GM19351 (cell line): ENCODE measurements around the gene WIPF2.
A peak's percentile ranks its signal among the peaks of the same experiment; 100 is the strongest.
"Not testable (repeated sequence)": the region's sequence is repeated elsewhere in the genome, so short reads cannot be mapped to it uniquely, and the experiment has no call there.

Source experiments
- ATAC-seq: cut with Tn5 transposase; IDR thresholded peaks from one replicate; pipeline ENCODE4 v1.9.1; 2021; ENCODE audit warnings: mild to moderate bottlenecking, moderate library complexity; ENCODE audit not compliant: unreplicated experiment

Gene WIPF2

DNA sequence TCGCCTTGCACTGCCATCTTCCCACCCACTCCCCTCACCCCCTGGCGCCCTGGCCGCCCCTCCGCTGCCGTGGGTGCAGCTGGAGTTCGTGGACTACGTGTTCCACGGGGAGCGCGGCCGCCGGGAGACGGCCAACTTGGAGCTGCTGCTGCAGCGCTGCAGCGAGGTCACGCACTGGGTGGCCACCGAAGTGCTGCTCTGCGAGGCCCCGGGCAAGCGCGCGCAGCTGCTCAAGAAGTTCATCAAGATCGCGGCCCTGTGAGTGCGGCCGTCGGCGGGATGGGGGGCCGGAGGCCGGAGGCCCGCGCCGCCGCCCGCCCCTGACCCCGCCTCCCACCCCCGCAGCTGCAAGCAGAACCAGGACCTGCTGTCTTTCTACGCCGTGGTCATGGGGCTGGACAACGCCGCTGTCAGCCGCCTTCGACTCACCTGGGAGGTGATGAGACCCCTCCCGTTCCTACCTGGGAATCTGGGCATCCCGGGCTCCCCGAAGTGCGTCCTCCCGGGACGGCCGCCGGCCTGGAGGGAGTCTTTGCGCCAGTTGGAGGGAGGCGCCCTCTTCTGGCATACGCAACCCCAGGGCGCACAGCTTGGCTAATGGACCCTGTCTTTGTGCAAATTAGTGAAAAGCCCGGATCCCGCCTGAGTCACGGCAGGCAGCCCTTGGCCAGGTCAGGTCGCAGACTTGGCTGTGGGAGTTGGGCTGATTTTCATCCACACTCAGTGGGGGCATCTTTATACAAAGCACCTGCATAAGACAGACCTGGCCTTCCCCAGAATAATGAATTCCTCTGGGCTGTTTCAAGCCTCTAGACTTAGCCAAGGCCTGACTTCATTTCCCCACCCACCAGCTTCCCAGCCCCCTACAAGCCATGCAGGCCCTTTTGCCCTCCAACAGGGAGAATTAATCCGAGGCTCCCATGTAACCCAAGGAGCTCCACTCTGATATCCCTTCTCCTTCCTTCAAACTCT lies 27.6 kb upstream of the WIPF2 start:
- peak; percentile 56 for ATAC-seq

DNA sequence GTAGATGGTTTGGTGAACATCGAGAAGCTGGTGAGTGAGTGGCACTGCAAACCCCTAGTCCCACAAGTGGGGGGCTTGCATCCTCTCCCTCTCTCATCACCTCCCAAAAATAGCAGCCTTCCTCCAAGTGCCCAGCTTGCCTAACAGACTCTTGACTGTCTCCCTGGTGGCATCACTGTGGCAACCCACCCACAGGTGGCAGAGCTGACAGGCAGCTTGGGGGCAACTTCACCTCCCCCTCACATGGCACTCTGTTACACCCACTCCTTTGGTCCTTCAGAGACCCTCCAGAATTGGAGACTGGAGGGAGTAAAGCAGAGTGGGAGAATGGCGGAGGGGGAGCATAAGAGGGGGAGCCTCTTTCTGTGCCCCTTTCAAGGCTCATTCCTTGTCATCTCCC lies 26.1 kb upstream of the WIPF2 start:
- no peak for ATAC-seq

DNA sequence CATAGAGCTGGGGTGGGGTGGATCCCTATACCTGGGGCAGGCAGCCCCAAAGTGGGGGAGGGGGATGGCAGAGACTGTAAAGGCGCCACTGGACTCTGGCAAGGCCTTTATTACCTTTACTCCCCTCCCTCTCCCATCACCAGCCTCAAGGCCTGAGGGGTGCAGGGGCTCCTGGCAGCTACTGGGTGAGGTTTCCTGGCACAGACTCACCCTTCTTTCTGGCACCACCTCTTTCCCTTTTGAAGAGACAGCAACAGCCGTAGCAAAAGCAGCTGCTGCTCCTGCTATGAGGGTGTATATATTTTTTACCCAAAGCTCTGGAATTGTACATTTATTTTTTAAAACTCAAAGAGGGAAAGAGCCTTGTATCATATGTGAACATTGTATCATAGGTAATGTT lies 24.3 kb upstream of the WIPF2 start:
- ATAC-seq, result no peak

DNA sequence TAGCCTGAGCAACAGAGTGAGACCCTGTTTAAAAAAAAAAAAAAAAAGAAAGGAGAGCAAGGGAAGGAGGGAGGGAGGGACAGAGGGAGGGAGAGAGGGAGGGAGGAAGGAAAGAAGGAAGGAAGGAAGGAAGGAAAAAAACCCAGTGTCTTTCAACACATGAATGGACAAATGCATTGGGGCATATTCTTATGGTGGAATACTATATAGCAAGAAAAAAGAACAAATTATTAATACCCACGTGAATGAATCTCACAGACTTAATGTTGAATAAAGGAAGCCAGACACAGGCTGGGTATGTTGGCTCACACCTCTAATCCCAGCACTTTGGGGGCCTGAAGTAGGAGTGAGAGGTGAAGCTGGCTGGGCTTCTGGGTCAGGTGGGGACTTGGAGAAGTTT lies 21.6 kb upstream of the WIPF2 start:
- ATAC-seq, result no peak

DNA sequence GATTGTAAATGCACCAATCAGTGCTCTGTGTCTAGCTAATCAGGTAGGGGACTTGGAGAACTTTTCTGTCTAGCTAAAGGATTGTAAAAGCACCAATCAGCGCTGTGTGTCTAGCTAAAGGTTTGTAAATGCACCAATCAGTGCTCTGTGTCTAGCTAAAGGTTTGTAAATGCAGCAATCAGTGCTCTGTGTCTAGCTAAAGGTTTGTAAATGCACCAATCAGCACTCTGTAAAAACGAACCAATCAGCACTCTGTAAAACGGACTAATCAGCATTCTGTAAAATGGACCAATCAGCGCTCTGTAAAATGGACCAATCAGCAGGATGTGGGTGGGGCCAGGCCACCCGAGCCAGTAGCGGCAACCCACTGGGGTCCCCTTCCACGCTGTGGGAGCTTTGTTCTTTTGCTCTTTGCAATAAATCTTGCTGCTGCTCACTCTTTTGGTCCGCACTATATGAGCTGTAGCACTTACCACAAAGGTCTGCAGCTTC lies 21.1 kb upstream of the WIPF2 start:
- ATAC-seq, result not testable (repeated sequence)

DNA sequence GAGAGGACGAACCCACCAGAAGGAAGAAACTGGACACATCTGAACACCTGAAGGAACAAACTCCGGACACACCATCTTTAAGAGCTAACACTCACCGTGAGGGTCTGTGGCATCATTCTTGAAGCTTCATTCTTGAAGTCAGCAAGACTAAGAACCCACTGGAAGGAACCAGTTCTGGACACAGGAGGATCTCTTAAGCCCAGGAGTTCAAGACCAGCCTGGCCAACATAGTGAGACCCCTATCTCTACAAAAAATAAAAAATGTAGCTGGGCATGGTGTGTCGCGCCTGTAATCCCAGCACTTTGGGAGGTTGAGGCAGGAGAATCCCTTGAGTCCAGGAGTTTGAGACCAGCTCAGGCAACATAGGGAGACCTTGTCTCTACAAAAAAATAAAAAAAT lies 20.5 kb upstream of the WIPF2 start:
- no peak for ATAC-seq

DNA sequence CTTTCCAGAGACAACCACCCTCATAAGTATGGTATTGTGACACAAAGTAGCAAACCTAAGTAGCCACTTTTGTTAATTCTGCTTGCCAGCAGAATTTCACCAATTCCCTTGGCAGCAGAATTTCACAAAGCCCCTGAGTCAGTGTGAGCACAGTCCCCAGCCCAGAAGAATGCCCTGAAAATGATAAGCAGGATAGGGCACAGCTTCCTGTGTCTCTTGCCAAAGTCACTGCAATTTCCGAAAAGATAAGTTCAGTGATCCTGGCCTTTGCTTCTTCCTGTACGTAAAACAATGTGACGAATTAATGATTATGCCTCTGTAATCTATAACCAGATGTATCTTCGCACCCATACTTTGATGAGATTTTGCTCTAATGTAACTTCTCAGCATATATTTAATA lies 16.0 kb upstream of the WIPF2 start:
- no peak for ATAC-seq

DNA sequence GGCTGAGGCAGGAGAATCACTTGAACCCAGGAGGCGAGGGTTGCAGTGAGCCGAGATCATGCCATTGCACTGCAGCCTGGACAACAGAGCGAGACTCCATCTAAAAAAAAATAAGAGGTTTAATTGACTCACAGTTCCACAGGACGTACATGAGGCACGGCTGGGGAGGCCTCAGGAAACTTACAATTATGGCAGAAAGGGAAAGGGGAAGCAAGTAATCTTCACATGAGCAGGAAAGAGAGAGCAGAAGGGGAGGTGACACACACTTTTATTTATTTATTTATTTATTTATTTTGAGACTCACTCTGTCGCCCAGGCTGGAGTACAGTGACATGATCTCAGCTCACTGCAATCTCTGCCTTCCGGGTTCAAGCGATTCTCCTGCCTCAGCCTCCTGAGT lies 12.9 kb upstream of the WIPF2 start:
- not testable (repeated sequence) for ATAC-seq

DNA sequence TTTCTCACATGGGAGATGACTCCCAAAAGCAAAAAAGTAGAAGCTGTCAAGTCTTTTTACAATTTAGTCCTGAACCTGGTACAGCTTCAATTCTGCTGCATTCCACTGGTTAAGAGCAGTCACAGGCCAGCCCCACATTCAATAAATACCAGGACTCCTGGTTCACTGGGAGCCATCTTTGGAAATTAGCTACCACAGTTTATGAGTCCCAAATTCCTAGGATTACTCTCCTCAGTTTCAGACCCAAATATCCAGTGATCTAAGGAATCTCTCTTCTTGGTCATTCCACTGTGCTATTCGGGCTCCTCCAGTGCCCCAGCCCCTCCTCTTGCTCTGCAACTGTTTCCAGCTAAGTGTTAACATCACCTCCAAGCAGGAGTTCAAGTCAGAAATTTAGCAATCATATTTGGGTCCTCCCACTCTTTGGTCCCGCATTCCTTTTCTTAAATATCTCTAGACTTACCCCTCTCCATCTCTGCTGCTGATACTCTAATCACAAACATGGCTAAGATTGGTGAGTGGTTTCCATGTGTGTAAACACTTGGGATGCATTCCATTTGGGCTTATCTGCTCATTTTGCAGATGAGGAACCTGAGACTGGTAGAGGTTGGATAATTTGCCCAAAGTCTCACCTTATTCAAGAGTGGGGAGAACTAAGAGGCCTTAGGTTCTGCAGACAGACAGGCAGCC lies 9.6 kb upstream of the WIPF2 start:
- ATAC-seq, result no peak

DNA sequence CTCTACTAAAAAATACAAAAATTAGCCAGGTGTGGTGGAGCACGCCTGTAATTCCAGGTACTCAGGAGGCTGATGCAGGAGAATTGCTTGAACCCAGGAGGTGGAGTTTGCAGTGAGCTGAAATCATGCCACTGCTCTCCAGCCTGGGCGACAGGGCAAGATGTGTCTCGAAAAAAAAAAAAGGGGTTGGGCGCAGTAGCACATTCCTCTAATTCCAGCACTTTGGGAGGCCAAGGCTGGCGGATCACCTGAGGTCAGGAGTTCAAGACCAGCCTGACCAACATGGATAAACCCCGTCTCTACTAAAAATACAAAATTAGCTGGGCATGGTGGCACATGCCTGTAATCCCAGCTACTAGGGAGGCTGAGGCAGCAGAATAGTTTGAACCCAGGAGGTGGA lies 5.2 kb upstream of the WIPF2 start:
- not testable (repeated sequence) for ATAC-seq

DNA sequence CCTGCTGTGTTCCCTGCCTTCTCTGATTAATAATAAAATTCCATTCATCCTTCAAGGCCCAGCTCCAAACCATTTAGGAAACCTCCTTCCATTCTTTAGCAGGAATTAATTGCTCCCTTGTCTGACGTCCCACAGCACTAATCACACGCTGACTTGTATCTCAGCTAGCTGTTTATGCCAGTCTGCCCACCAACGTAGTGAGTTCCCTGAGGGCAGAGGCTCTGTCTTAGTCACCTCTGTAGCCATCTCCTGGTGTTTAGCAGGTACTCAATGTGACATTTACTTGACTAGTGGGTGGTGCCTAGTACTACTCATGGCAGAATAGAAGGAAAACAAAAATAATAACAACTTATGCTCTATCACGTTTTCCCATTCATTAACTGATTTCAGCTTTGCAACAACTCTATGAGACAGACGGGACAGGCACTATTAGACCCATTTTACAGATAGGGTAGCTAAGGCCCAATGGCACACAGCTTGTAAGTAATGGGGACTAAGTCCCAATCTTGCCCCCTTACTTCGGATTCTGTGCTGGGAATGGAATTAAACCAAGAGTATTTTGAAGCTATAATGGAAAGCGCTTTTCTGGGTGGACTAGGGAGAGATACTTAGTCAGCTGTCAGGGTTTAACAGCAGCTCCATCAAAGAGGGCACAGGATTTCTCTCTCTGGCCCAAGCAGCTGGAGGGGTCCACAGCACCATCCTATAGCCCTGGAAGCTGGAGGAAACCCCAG lies 931 bp upstream of the WIPF2 start:
- ATAC-seq, result no peak

DNA sequence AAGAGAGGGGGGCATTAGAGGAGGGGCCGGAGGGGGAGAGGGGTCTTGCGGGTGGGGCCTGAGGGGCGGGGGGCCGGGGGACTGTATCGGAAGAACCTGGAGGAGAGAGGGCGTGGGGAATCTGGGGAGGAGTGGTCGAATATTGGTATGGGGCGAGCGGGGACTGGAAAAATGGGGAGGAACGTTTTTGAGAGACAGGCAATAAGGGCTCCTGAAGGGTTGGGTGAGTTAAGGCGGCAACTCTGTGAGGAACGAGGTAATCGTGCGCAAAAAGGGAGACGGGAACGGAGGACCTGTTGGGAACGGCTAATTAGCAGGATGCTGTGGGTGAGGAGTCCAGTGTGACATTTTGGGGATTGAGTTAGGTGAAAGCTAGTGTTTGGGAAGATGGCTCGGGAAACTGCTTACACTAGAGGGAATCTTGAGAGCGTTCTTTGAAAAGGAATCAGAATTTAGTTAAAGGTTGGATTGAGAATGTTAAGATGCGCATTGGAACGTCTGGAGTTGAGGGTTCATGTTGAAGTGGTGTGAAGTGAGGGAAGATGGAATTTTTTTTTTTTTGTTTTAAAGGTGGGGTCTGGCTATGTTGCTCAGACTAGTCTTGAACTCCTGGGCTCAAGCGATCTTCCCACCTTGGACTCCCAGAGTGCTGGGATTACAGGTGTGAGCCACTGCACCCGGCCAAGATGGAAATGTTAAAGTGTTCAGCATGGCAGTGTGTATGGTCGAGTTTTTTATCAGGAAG lies 662 bp downstream of the WIPF2 start:
- ATAC-seq, result no peak

DNA sequence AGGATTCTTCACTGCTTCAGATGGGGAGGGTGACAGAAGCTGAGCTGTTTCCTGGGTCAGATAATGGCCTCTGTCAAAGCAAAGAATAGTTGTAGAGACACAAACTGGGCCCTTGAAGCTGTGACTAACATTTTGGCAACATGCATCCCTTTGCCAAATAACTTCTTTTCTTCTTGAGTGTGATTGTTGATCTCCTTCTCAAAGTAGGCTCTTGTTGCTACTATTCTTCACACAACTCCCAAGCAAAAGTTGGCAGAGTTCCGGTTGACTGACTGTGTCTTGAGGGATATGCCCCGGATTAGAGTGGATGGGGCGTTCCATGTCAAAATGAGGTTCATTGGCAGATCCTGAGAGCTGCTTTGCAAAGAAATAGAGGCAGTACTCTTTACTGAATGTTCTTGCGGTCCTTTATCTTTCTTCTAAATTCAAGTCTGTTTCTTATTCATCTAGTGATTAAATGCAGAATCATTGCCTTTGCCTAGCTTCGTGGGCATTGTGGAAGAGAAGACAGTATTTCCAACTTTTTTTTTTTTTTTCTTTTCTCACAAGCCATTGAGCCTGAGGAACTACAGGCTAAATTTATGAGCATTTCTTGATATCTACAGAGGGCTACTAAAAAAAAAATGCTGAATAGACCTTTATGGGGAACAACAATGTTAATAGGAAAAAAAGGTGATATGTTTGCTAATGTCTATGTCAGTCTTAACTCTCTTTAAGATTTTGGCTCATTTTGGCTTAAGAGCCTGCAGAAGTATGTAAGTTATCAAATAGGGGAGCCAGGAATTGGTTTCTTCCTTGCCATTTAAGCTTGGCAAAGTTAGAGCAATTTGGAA lies 5.8 kb downstream of the WIPF2 start:
- no peak for ATAC-seq

DNA sequence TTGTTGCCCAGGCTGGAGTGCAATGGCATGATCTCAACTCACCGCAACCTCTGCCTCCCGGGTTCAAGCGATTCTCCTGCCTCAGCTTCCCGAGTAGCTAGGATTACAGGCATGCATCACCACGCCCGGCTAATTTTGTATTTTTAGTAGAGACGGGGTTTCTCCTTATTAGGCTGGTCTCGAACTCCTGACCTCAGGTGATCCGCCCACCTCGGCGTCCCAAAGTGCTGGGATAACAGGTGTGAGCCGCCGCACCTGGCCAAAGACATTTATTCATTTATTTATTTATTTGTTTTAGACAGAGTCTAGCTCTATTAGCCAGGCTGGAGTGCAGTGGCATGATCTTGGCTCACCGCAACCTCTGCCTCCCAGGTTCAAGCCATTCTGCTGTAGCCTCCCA lies 10.0 kb downstream of the WIPF2 start:
- ATAC-seq, result not testable (repeated sequence)

DNA sequence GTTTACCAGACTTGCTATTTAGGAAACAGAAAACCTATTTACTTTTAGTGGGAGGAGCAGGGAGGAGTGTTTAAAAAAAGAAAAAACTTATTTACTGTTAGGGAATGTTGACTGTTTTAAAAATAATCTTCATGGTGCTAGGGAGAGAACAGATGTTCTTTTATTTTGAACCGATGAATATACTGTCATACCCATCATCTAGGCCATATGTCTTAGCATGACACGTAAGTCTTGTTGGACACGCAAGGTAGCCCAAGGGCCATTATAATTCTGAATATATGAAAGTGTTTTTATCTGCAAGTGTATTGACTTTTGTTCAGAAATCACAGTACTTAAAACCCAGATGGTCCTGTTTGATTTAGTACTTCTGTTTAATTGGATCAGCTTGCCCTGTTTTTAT lies 11.6 kb downstream of the WIPF2 start:
- no peak for ATAC-seq

DNA sequence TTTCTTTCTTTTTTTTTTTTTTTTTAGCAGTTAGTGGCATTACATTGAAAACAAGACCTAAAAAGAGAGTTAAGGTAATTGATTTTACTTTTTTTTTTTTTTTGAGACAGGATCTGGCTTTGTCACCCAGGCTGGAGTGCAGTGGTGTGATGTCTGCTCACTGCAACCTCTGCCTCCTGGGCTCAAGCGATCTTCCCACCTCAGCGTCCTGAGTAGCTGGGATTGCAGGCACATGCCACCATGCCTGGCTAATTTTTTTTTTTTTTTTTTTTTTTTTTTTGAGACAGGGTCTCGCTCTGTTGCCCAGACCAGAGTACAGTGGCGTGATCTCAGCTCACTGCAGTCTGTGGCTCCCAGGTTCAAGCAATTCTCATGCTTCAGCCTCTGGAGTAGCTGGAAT lies 12.8 kb downstream of the WIPF2 start:
- ATAC-seq, result not testable (repeated sequence)

DNA sequence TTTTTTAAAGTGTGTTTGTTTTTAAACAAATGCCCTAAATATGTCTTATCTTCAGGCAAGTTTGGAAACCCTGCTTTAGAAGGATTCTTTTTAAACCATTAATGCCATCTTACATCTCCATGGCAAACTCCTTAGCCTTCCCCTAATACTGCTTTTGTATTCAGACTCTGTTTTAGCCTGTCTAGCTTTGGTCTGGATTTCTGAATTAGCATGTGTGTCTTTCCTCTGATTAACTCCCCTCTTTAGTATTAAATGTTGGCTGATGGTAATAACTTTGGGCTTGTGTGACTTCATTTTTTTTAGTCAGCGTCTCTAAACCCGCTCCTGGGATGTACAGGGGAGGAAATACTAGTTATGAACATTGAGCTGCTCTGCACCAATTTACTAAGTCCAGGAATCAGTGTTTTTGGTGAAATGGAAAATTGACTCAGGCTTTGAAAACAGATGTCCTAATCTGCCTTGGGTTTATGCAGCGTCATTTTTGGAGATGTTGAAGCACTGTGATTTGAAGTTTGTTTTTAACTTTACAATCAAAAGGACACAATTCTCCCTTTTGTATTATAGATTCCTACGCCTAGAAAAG lies 22.2 kb downstream of the WIPF2 start:
- ATAC-seq, result no peak

DNA sequence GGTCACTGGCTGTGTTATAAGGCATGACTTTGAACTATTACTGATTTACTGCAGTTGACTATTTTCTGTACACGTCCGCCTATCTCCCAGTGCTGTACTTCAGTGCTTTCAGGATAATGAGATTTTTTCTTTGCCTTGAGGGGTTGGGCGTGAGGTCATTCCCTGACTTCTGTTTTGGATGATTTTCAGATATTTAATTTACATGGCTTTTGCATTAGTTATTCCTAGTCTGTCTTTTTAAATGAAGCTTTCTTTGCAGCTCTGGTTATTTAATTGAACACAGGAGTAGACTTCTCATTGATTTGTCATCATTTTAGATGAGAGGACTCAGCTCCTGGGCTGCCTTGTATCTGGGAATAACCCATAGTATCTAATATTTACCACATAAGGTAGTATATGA lies 23.7 kb downstream of the WIPF2 start:
- no peak for ATAC-seq

DNA sequence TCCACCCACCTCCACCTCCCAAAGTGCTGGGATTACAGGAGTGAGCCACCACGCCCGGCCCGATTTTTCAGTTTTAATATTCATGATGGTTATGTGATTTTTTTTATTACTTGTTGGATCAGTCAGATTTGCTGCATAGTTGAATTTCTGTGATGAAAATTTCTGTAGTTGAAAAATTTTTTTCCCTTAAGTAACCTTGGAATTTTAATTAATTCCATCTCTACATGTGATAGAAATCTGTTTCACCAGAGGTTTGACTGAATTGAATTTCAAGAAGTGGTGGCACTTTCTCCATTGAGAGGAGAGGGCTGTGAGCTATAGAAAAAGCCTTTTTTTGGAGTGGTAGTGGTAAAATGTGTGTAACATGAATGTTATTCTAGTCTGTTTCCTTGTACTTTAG lies 24.7 kb downstream of the WIPF2 start:
- ATAC-seq, result no peak
